ENCODE results near the gene P2RY4.
"Not testable (repeated sequence)": the region's sequence is repeated elsewhere in the genome, so short reads cannot be mapped to it uniquely, and the experiment has no call there.

P2RY4 gene

GRCh38 chrX:70241501-70241900, 18.5 kb downstream of the P2RY4 start:
- DNase-seq, result no peak

DNA sequence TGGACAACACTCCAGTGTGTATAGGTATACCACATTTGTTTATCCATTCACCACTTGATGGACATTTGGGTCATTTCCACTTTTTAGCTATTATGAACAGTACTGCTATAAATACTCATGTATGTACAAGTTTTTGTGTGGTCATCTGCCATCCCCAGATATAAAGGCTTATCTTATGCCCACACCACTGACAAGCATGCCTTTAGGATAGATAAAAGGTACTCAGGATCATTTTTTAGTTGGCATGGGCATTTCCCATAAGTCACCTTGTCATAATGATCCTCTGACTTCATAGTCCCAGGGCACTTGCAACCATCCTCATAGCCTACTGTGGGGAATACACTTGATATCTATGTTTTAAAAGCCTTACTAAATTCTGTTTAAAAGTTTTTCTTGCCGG, 19.3 kb downstream of the P2RY4 start:
- DNase-seq, result no peak

DNA sequence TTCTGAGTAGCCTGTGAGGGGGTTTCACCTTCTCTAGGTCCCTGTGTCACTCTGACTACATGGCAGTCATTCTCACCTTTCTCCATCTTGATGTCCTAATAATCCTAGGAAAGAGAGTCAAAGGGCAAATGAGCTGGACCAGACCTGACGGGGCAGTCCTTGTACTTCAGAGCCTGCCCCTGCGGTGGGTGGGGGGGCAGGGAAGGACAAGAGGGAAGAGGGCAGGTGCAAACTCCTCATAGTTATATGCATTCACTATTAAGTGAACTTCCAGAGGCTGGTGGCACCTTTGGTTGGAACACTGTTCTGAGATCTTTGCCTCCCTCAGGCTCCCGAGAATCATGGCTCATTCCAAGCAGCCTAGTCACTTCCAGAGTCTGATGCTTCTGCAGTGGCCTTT, 25.6 kb downstream of the P2RY4 start, which contains the start of gene AWAT1:
Gene AWAT1 (plus strand): TSS at position 301 of the 400 bp plus-strand sequence. CDS start 41 bp downstream, at position 342.
- no peak for DNase-seq

DNA sequence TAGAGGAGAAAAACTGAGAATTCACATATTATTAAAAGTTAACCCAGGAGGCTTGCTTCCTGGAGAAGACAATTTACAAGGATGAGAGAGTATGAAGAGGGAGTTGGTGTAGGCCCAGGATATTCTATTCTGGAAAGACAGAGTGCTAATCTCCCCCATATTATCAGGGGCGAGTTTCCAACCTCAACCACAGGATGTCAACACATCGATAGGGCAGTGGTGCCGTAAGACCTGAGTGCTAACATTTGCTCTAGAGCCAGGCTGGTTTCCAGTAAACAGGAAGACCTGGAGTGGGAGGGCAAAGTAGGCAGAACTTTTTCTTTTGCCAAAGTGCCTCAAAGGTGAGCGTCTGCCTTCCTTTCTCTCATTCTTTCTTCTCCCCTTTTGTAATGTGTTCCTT, 28.3 kb downstream of the P2RY4 start:
- DNase-seq, result no peak

GRCh38 chrX:70226687-70227086, 33.3 kb downstream of the P2RY4 start:
- no peak for DNase-seq

DNA sequence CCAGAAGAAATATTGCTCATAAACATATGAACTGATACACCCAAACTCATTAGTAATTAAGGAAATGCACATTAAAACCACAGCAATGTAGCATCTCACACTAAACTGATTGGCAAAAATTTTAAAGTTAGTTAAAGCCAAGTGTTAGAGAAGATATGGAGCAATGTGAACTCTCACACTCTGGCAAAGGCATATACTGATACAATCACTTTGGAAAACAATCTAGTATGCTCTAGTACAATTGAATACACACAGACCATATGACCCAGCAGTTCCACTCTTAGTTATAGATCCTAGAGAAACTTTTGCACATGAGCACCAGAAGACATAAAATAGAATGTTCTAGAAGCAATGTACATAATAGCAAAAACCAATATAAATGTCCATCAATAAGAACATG, 34.0 kb downstream of the P2RY4 start:
- no peak for DNase-seq

GRCh38 chrX:70219938-70220764, 39.9 kb downstream of the P2RY4 start:
- no peak for DNase-seq

- DNase-seq, result not testable (repeated sequence)
Measured at GRCh38 chrX:70209570-70209969, 50.4 kb downstream of the P2RY4 start.

- no peak for DNase-seq
Measured at GRCh38 chrX:70208479-70208878, 51.5 kb downstream of the P2RY4 start.

Measured in stimulated activated CD4-positive, alpha-beta T cell treated with anti-CD3 and anti-CD28 coated beads, Interleukin-2, amount 100 ng/mL, for 48 hours (primary cell).